CD4-positive, alpha-beta T cell (primary cell): Measurements from ENCODE around the gene GBX1. TPM values are rescaled to one million over a fixed set of nuclear protein-coding genes. Genes with fewer than 3 reads are reported as not detected.

Experiments used
- ATAC-seq: fragments of 200-7000 bp; cut with Tn5 transposase; one replicate; pipeline ENCODE4 v1.10.0; 2022; ENCODE audit warnings: mild to moderate bottlenecking; ENCODE audit not compliant: poor library complexity
- CTCF ChIA-PET: fragments of 350-600 bp; sonication (Branson Sonifier 250); formaldehyde crosslinking; loops from one replicate; lab custom pipeline; 2021; ENCODE audit warnings: antibody characterized with exemption, inconsistent platforms; lab: Charles Lee
- POLR2A ChIA-PET: fragments of 350-600 bp; sonication (Branson Sonifier 250); formaldehyde crosslinking; loops from one replicate; lab custom pipeline; 2021; ENCODE audit warnings: antibody characterized with exemption, inconsistent platforms; lab: Charles Lee
- DNase-seq, 14 experiments: peaks; one replicate each; pipeline ENCODE4 v3.0.0-alpha.2; 2013 to 2020; ENCODE audit warnings: mixed read lengths in 2 of 14
- H3K27ac ChIP-seq, 2 donors: one replicate each; pipeline versions ENCODE4 v1.5.1 to v1.7.0; 2013; ENCODE audit warnings: low read length in 2 of 2, low read depth in 1 of 2, mild to moderate bottlenecking in 1 of 2
- H3K27me3 ChIP-seq, 2 experiments: 1 replicate in 1 of 2; 2 replicates in 1 of 2; pipeline versions ENCODE4 v1.6.1 to v1.7.0; 2013; ENCODE audit warnings: low read length in 2 of 2, control low read depth in 1 of 2, mild to moderate bottlenecking in 1 of 2, moderate library complexity in 1 of 2; ENCODE audit not compliant: insufficient read depth in 2 of 2, control insufficient read depth in 1 of 2
- H3K36me3 ChIP-seq: one replicate; pipeline ENCODE4 v1.6.1; 2013; ENCODE audit warnings: low read length, control low read depth; ENCODE audit not compliant: insufficient read depth
- H3K4me1 ChIP-seq: one replicate; pipeline ENCODE4 v1.6.1; 2013; ENCODE audit warnings: low read length, control low read depth; ENCODE audit not compliant: insufficient read depth
- H3K4me3 ChIP-seq: one replicate; pipeline ENCODE4 v1.5.1; 2013; ENCODE audit warnings: mild to moderate bottlenecking, low read length, moderate library complexity
- H3K9me3 ChIP-seq, 2 experiments: 1 replicate in 1 of 2; 2 replicates in 1 of 2; pipeline versions ENCODE4 v1.6.1 to v1.7.0; 2013; ENCODE audit warnings: low read length in 2 of 2, mild to moderate bottlenecking in 2 of 2, control low read depth in 1 of 2, moderate library complexity in 1 of 2; ENCODE audit not compliant: control insufficient read depth in 1 of 2, insufficient read depth in 1 of 2
- H3K27ac Mint-ChIP-seq: one replicate; pipeline ENCODE4 v1.8.0; 2020; ENCODE audit warnings: mixed read lengths
- H3K27me3 Mint-ChIP-seq: one replicate; pipeline ENCODE4 v1.8.0; 2021; ENCODE audit warnings: mixed read lengths
- H3K36me3 Mint-ChIP-seq: one replicate; pipeline ENCODE4 v1.8.0; 2021; ENCODE audit warnings: low read depth, mixed read lengths
- H3K4me1 Mint-ChIP-seq: one replicate; pipeline ENCODE4 v1.8.0; 2021; ENCODE audit warnings: low read depth, mixed read lengths
- H3K4me3 Mint-ChIP-seq: one replicate; pipeline ENCODE4 v1.8.0; 2020; ENCODE audit warnings: mild to moderate bottlenecking, mixed read lengths
- H3K9me3 Mint-ChIP-seq: one replicate; pipeline ENCODE4 v1.8.0; 2020; ENCODE audit warnings: mixed read lengths
- CTCF ChIP-seq: fragments of 200-600 bp; IDR thresholded peaks from one replicate; pipeline ENCODE4 v1.8.0; 2022; ENCODE audit warnings: antibody characterized with exemption, mild to moderate bottlenecking
- intact Hi-C, 2 experiments: fragments of 100-400 bp; cut with DNase I in 1 of 2; cut with micrococcal nuclease in 1 of 2; formaldehyde crosslinking; loops; one replicate each; pipeline versions ENCODE4 v1.15.1 to v1.9.0; 2023 to 2025; cut with DNase I, micrococcal nuclease
- total RNA-seq, 174 experiments: library from RNA in 2 of 174; stranded (reverse) in 2 of 174; gene quantifications; one replicate each; pipeline ENCODE4 v1.2.3 and lab custom pipeline; 2021 to 2026

Gene GBX1
- total RNA-seq, 2 experiments from 2014 or later = not detected

DNA sequence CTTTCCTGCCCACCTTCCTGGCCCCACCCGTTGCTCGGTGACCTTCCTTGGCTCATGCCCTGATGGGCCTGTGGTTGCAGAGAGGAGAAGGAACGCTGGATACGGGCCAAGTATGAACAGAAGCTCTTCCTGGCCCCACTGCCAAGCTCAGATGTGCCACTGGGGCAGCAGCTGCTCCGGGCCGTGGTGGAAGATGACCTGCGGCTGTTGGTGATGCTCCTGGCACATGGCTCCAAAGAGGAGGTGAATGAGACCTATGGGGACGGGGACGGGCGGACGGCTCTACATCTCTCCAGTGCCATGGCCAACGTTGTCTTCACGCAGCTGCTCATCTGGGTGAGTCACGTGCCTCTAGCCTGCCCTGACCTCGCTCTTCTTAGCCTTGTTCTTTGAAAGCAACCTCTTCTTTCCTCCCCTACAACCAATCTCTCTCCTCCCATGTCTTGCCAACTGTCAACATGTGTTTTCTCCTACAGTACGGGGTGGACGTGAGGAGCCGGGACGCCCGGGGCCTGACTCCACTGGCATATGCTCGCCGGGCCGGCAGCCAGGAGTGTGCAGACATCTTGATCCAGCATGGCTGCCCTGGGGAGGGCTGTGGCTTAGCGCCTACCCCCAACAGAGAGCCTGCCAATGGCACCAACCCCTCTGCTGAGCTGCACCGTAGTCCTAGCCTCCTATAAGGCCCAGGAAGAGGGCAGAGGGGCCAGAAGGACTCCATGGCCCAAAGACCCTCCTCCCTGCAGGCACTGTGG lies 24.1 kb downstream of the GBX1 start:
- H3K36me3 ChIP-seq = peaks cover 14% of the 10 kb centered on the region

DNA sequence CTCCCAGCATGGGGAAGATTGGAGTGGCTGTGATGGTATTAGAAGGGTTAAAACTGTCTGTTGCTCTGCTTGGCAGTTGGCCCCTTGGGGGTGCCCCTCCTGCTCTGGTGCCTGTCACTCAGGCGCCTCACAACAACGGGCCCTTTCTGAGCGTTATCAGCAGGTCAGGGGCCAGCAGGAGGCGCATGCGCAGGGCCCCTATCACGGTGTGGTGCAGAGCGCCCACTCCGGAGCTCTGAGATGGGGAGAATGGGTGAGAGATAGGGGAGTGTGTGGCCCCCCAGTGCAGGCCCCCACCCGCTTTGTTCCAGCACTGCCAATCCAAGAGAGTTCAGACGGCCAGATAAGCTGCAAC lies 24.8 kb downstream of the GBX1 start:
- Histone ChIP-seq H3K4me1 (no peaks in the 10 kb centered on the region), H3K4me3 (no peak overlapping the region), H3K36me3 (peaks cover 14% of the 10 kb centered on the region), H3K27ac (no peak overlapping the region), H3K9me3 (no peaks in the 10 kb centered on the region), H3K27me3 (no peaks in the 10 kb centered on the region)
- no peak for TF ChIP-seq CTCF
- DNase-seq = no peak
- no peak overlapping the region for H3K4me3 Mint-ChIP-seq
- H3K27me3 Mint-ChIP-seq = peaks cover 2% of the 10 kb centered on the region
- H3K4me1 Mint-ChIP-seq = no peaks in the 10 kb centered on the region
- CTCF ChIA-PET = no interaction called here
- H3K9me3 Mint-ChIP-seq = no peaks in the 10 kb centered on the region
- intact Hi-C loops = no loop called here
- H3K27ac Mint-ChIP-seq = no peak overlapping the region
- ATAC-seq = no peak
- H3K36me3 Mint-ChIP-seq = peaks cover 37% of the 10 kb centered on the region
- POLR2A ChIA-PET = no interaction called here

More for the DNA sequence above, 24.1 kb downstream of the GBX1 start:
- H3K4me3 ChIP-seq = no peak overlapping the region
- TF ChIP-seq CTCF = no peak
- H3K9me3 ChIP-seq = no peaks in the 10 kb centered on the region
- H3K27me3 ChIP-seq = peaks cover under 1% of the 10 kb centered on the region in 2 experiments
- Mint-ChIP-seq H3K4me1 (no peaks in the 10 kb centered on the region), H3K9me3 (no peaks in the 10 kb centered on the region), H3K36me3 (peaks cover 37% of the 10 kb centered on the region), H3K4me3 (no peak overlapping the region), H3K27ac (no peak overlapping the region), H3K27me3 (peaks cover 9% of the 10 kb centered on the region)
- intact Hi-C loops = no loop called here
- ATAC-seq = no peak
- DNase-seq = no peak
- ChIA-PET CTCF (no interaction called here), POLR2A (no interaction called here)
- H3K4me1 ChIP-seq = no peaks in the 10 kb centered on the region
- H3K27ac ChIP-seq = no peak overlapping the region

- no peaks in the 10 kb centered on the region for H3K27me3 Mint-ChIP-seq
- intact Hi-C loops = no loop called here
- H3K4me1 Mint-ChIP-seq = no peaks in the 10 kb centered on the region
- H3K4me3 Mint-ChIP-seq = no peak overlapping the region
- no peak overlapping the region for H3K27ac Mint-ChIP-seq
- peaks cover 14% of the 10 kb centered on the region for H3K36me3 ChIP-seq
- POLR2A ChIA-PET = no interaction called here
- no peak for DNase-seq
- H3K27me3 ChIP-seq = no peaks in the 10 kb centered on the region
- peaks cover 37% of the 10 kb centered on the region for H3K36me3 Mint-ChIP-seq
- H3K9me3 ChIP-seq = no peaks in the 10 kb centered on the region
- H3K9me3 Mint-ChIP-seq = no peaks in the 10 kb centered on the region
- no peaks in the 10 kb centered on the region for H3K4me1 ChIP-seq
- no peak overlapping the region for H3K4me3 ChIP-seq
- TF ChIP-seq CTCF = no peak
- no peak for ATAC-seq
- H3K27ac ChIP-seq = no peak overlapping the region
- CTCF ChIA-PET = no interaction called here
These were observed 25.4 kb downstream of the GBX1 start for GRCh38 chr7:151141855-151142685.
